Measurements from ENCODE around the gene FADS3. TPM values are rescaled to one million over a fixed set of nuclear protein-coding genes. Genes with fewer than 3 reads are reported as not detected.
A peak's percentile ranks its signal among the peaks of the same experiment; 100 is the strongest.

FADS3 gene
- total RNA-seq, 1 donor from 2014 or later = 10.1 TPM

DNA sequence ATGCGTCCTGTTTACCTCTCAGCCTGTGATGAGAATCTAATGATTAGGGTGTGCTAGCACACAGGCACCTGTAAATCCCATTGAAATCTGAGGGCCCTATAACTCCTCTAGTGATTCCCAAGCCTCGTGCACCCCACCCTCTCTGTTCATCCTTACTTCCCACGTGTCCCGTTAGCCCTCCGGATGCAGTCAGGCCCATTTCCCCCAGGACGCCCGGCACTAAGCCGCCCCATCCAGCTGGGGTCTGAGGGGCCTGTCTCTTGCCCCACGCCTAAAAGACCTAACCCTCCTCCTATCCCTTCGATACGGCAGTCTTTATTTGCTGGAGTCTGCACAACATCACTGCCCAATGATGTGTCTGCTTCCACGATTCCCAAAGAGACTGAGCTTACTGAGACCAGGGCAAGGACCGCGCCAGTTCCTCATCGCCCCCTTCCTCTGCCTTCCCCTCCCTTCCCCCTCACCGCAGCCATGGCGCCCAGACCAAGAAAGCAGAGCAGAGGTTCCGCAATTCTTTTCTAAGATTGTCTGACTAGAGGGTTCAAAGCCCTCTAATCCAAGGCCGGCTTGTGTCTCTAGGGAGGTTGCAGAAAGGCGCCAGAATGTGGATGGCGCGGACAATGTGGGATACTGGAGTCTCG, 64.3 kb downstream of the FADS3 start:
- H3K4me2 ChIP-seq = peak overlapping the region; percentile 95
- H3K27ac ChIP-seq = peak overlapping the region; percentile 95
- peaks cover 32% of the 10 kb centered on the region for H4K20me1 ChIP-seq (ENCODE audit: low read depth)
- H3K36me3 ChIP-seq = no peaks in the 10 kb centered on the region
- H3K27me3 ChIP-seq = no peaks in the 10 kb centered on the region
- Mint-ChIP-seq H3K36me3 (peaks cover 16% of the 10 kb centered on the region), H3K27me3 (ENCODE audit: insufficient read depth, low read depth) (peaks cover 4% of the 10 kb centered on the region), H3K9me3 (no peaks in the 10 kb centered on the region), H3K27ac (peak overlapping the region; percentile 98), H3K4me1 (peaks cover 42% of the 10 kb centered on the region), H3K4me3 (peak overlapping the region; percentile 92)
- TF ChIP-seq, protein P1, sequence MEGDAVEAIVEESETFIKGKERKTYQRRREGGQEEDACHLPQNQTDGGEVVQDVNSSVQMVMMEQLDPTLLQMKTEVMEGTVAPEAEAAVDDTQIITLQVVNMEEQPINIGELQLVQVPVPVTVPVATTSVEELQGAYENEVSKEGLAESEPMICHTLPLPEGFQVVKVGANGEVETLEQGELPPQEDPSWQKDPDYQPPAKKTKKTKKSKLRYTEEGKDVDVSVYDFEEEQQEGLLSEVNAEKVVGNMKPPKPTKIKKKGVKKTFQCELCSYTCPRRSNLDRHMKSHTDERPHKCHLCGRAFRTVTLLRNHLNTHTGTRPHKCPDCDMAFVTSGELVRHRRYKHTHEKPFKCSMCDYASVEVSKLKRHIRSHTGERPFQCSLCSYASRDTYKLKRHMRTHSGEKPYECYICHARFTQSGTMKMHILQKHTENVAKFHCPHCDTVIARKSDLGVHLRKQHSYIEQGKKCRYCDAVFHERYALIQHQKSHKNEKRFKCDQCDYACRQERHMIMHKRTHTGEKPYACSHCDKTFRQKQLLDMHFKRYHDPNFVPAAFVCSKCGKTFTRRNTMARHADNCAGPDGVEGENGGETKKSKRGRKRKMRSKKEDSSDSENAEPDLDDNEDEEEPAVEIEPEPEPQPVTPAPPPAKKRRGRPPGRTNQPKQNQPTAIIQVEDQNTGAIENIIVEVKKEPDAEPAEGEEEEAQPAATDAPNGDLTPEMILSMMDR (IDR thresholded peaks at IDR 0.05) = no peak
- TF ChIP-seq EZH2 (IDR thresholded peaks at IDR 0.05) = no peak
- no peak for DNase-seq (ENCODE audit: low spot score)
- peaks cover 32% of the 10 kb centered on the region for H3K4me1 ChIP-seq
- H3K9ac ChIP-seq = peak overlapping the region; percentile 29
- peaks cover 52% of the 10 kb centered on the region for H3K79me2 ChIP-seq (ENCODE audit: low read depth)
- H3F3A ChIP-seq (ENCODE audit: low read depth) = peaks cover 49% of the 10 kb centered on the region
- peak overlapping the region; percentile 98 for H3K4me3 ChIP-seq
- H3K9me3 ChIP-seq (ENCODE audit: low read depth) = no peaks in the 10 kb centered on the region
- peak overlapping the region; percentile 91 for H2AFZ ChIP-seq (replicated peaks)

Small RNA genes lying within 50 kb of the gene (microRNA-seq; reads per million reads assigned to microRNA genes)
- gene MIR6746 = not detected

Small RNA genes lying within 50 kb of the gene (small RNA-seq; reads per million reads assigned to genes)
- not detected for gene MIR6746
- not detected for gene RNU6-1243P

Other genes with a start within 250 kb of the FADS3 start
- 1.1 and 4.6 TPM in 2 replicates for gene DAGLA, start 211.2 kb downstream of the FADS3 start, total RNA-seq (ENCODE audit: low replicate concordance)
- gene MYRF, start 138.9 kb downstream of the FADS3 start, total RNA-seq (ENCODE audit: low replicate concordance) = 1.9 and 5.8 TPM in 2 replicates
- 71.4 and 98.9 TPM in 2 replicates for gene TMEM258, start 98.9 kb downstream of the FADS3 start, total RNA-seq (ENCODE audit: low replicate concordance)
- gene FEN1, start 98.6 kb downstream of the FADS3 start, total RNA-seq (ENCODE audit: low replicate concordance) = 51.8 and 68.9 TPM in 2 replicates
- 163 and 184 TPM in 2 replicates for gene FADS1, start 74.5 kb downstream of the FADS3 start, total RNA-seq (ENCODE audit: low replicate concordance)
- 233 and 407 TPM in 2 replicates for gene FADS2, start 63.2 kb downstream of the FADS3 start, total RNA-seq (ENCODE audit: low replicate concordance)
- gene RAB3IL1, start 26.0 kb upstream of the FADS3 start, total RNA-seq (ENCODE audit: low replicate concordance) = 1.4 TPM in 2 replicates
- gene BEST1, start 58.8 kb upstream of the FADS3 start, total RNA-seq (ENCODE audit: low replicate concordance) = 0.15 TPM in 1 of 2 replicates, not detected in the other
- gene FTH1, start 76.1 kb upstream of the FADS3 start, total RNA-seq (ENCODE audit: low replicate concordance) = 649 and 846 TPM in 2 replicates
- 73.9 and 135 TPM in 2 replicates for gene INCENP, start 232.5 kb upstream of the FADS3 start, total RNA-seq (ENCODE audit: low replicate concordance)